HepG2 (cell line): Measurements from ENCODE around the gene SFRP4. TPM values are rescaled to one million over a fixed set of nuclear protein-coding genes. Genes with fewer than 3 reads are reported as not detected.

Experiments used
- ATAD3A ChIP-seq: sonication (generic); formaldehyde crosslinking; IDR thresholded peaks from 2 replicates; pipeline ENCODE4 v1.4.0; 2020; ENCODE audit warnings: missing genetic modification reagents
- CBX5 ChIP-seq: sonication (generic); formaldehyde crosslinking; IDR thresholded peaks from 2 replicates; pipeline ENCODE4 v1.4.0; 2020; ENCODE audit warnings: missing genetic modification reagents, borderline replicate concordance
- ELF1 ChIP-seq: sonication (generic); formaldehyde crosslinking; IDR thresholded peaks from 2 replicates; pipeline ENCODE4 v1.4.0; 2020; ENCODE audit warnings: missing genetic modification reagents
- FIP1L1 ChIP-seq: fragments of 200-400 bp; formaldehyde crosslinking; IDR thresholded peaks from 2 replicates; pipeline ENCODE4 v1.6.1; 2018; ENCODE audit warnings: low read depth, mild to moderate bottlenecking, low read length, moderate library complexity, borderline replicate concordance; ENCODE audit not compliant: insufficient read depth
- HNF4G ChIP-seq, 2 experiments: sonication (generic) in 1 of 2; formaldehyde crosslinking in 1 of 2; IDR thresholded peaks; 2 replicates each; pipeline versions ENCODE4 v1.4.0 to v1.6.1; 2011 to 2020; ENCODE audit warnings: borderline replicate concordance in 2 of 2, low read depth in 2 of 2, mild to moderate bottlenecking in 2 of 2, low read length in 1 of 2, missing genetic modification reagents in 1 of 2, moderate library complexity in 1 of 2
- JUN ChIP-seq: sonication (generic); formaldehyde crosslinking; IDR thresholded peaks from 2 replicates; pipeline ENCODE4 v1.4.0; 2020; ENCODE audit warnings: mild to moderate bottlenecking, missing genetic modification reagents
- KLF15 ChIP-seq: sonication (generic); formaldehyde crosslinking; IDR thresholded peaks from 2 replicates; pipeline ENCODE4 v1.8.1; 2023; ENCODE audit warnings: borderline replicate concordance, mild to moderate bottlenecking, inconsistent platforms, missing genetic modification reagents, mixed read lengths
- MZF1 ChIP-seq: sonication (generic); formaldehyde crosslinking; IDR thresholded peaks from 2 replicates; pipeline ENCODE4 v1.8.1; 2023; ENCODE audit warnings: mild to moderate bottlenecking, missing genetic modification reagents, borderline replicate concordance
- NFATC3 ChIP-seq: sonication (generic); formaldehyde crosslinking; IDR thresholded peaks from 2 replicates; pipeline ENCODE4 v1.5.1; 2020; ENCODE audit warnings: mild to moderate bottlenecking, missing genetic modification reagents
- SMYD3 ChIP-seq: sonication (generic); formaldehyde crosslinking; IDR thresholded peaks from 2 replicates; pipeline ENCODE4 v1.8.1; 2023; ENCODE audit warnings: mild to moderate bottlenecking, missing genetic modification reagents
- TCF7L2 ChIP-seq: IDR thresholded peaks from 2 replicates; pipeline ENCODE4 v1.6.1; 2011; ENCODE audit warnings: mild to moderate bottlenecking, low read depth, low read length, moderate library complexity
- TOPORS ChIP-seq: sonication (generic); formaldehyde crosslinking; IDR thresholded peaks from 2 replicates; pipeline ENCODE4 v1.8.0; 2023; ENCODE audit warnings: mild to moderate bottlenecking, missing genetic modification reagents
- ZBTB7A ChIP-seq: sonication (generic); formaldehyde crosslinking; IDR thresholded peaks from 2 replicates; pipeline ENCODE4 v1.8.0; 2022; ENCODE audit warnings: mild to moderate bottlenecking, missing genetic modification reagents
- ZIK1 ChIP-seq: sonication (generic); formaldehyde crosslinking; IDR thresholded peaks from 2 replicates; pipeline ENCODE4 v1.5.0; 2020; ENCODE audit warnings: mild to moderate bottlenecking, low read depth, missing genetic modification reagents, borderline replicate concordance
- ZNF570 ChIP-seq: sonication (generic); formaldehyde crosslinking; IDR thresholded peaks from 2 replicates; pipeline ENCODE4 v1.4.0; 2020; ENCODE audit warnings: mild to moderate bottlenecking, missing genetic modification reagents, borderline replicate concordance
- ZSCAN20 ChIP-seq: sonication (generic); formaldehyde crosslinking; IDR thresholded peaks from 2 replicates; pipeline ENCODE4 v1.4.0; 2020; ENCODE audit warnings: missing genetic modification reagents, mild to moderate bottlenecking, borderline replicate concordance
- polyA plus RNA-seq, 8 experiments: library from polyadenylated mRNA; depleted of rRNA in 3 of 8; stranded (reverse) in 7 of 8; unstranded in 1 of 8; fragments of >200 nt; fragmentation: Illumina TruSeq in 4 of 8; extraction: Trizol in 4 of 8; gene quantifications; 2 replicates each; pipeline versions ENCODE4 v1.2.1 to v1.2.3, GENCODE V29; 2011 to 2016; ENCODE audit warnings: low read depth in 4 of 8, missing spikeins in 1 of 8, mixed read lengths in 1 of 8; ENCODE audit not compliant: insufficient read depth in 1 of 8
- total RNA-seq, 5 experiments: library from RNA; depleted of rRNA; stranded (reverse); fragments of >200 nt; fragmentation: Illumina TruSeq; extraction: Trizol; gene quantifications; 2 replicates each; pipeline ENCODE4 v1.2.3, GENCODE V29; 2016; ENCODE audit warnings: low read depth in 1 of 5
- TF ChIP-seq, protein P1 (sequence below): sonication (generic); formaldehyde crosslinking; IDR thresholded peaks from 2 replicates; pipeline ENCODE4 v1.5.0; 2020; ENCODE audit warnings: mild to moderate bottlenecking, missing genetic modification reagents, borderline replicate concordance
- TF ChIP-seq, protein P2 (sequence below): sonication (generic); formaldehyde crosslinking; IDR thresholded peaks from 2 replicates; pipeline ENCODE4 v1.4.0; 2020; ENCODE audit warnings: missing genetic modification reagents

SFRP4 gene
- total and polyA plus RNA-seq, 2 of the 13 experiments (the other 11 are each of a cell fraction or from before 2014, with no cell fraction given) = 0.96 to 1.8 TPM

DNA sequence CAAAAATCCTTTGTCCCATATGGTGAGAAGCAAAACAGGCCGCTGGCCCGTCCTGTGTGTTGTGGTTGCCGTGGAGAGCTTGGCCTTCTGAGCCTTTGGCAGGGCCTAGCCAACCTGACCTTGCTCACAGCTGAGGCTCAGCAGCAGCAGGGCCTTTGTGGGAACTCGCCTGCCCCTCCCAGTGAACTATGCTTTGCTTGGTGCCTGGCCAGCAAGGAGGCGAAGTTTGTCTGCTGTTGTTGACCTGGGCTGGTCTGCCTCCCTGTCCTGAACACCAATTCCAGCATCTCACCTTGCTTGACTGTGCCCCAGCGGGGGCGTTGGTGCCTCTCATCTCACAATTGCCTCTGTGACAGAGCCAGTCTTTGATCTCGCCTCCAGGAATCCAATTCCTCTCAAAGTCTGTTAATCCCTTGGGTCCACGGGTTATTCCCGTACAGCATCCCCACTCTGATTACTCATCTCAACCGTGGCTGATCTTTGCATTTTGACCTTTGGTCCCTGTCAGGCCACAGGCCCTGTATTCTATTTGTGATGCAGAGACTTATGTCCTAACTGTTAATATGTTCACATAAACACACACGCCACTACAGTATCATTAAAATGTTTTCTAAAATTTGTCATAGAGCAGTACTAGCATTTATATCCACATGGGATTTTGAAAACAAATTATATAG, 26.5 kb upstream of the SFRP4 start (continued):
- TF ChIP-seq NFATC3 (CRISPR knock-in tag) = 0 out of 2 replicates have a peak, but pooled peaks have one; percentile 37
- 0 out of 2 replicates have a peak, but pooled peaks have one; percentile 76 for TF ChIP-seq FIP1L1
- peak; percentile 95 for TF ChIP-seq JUN (CRISPR knock-in tag)
- TF ChIP-seq ZBTB7A (CRISPR knock-in tag) = peak; percentile 53; the same call in 1 of the 2 replicates
- TF ChIP-seq ZNF570 = 0 out of 2 replicates have a peak, but pooled peaks have one; percentile 54
- no peak for TF ChIP-seq TOPORS (CRISPR knock-in tag)
- TF ChIP-seq SMYD3 (CRISPR knock-in tag) = peak; percentile 84; the same call in 1 of the 2 replicates
- peak; percentile 95 for TF ChIP-seq CBX5 (CRISPR knock-in tag)
- TF ChIP-seq HNF4G (IDR thresholded peaks at IDR 0.05; ENCODE audit: borderline replicate concordance, low read depth, low read length) = peak; percentile 98
- TF ChIP-seq HNF4G (CRISPR knock-in tag; IDR thresholded peaks at IDR 0.05; ENCODE audit: borderline replicate concordance, low read depth) = peak; percentile 99
- TF ChIP-seq ATAD3A (CRISPR knock-in tag) = no peak
- TF ChIP-seq ZSCAN20 (CRISPR knock-in tag) = no peak
- TF ChIP-seq KLF15 (CRISPR knock-in tag) = no peak; the same call in 1 of the 2 replicates
- TF ChIP-seq ELF1 = peak; percentile 65
- peak; percentile 91 for TF ChIP-seq TCF7L2
- 0 out of 2 replicates have a peak, but pooled peaks have one; percentile 28 for TF ChIP-seq ZIK1 (CRISPR knock-in tag)
- TF ChIP-seq, protein P1, sequence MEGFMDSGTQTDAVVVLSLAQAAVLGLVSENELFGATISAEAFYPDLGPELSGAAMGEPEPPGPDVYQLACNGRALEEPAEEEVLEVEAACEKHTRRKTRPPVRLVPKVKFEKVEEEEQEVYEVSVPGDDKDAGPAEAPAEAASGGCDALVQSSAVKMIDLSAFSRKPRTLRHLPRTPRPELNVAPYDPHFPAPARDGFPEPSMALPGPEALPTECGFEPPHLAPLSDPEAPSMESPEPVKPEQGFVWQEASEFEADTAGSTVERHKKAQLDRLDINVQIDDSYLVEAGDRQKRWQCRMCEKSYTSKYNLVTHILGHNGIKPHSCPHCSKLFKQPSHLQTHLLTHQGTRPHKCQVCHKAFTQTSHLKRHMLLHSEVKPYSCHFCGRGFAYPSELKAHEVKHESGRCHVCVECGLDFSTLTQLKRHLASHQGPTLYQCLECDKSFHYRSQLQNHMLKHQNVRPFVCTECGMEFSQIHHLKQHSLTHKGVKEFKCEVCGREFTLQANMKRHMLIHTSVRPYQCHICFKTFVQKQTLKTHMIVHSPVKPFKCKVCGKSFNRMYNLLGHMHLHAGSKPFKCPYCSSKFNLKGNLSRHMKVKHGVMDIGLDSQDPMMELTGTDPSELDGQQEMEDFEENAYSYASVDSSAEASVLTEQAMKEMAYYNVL (CRISPR knock-in tag) = peak; percentile 82
- no peak for TF ChIP-seq MZF1 (CRISPR knock-in tag)
- TF ChIP-seq, protein P2, sequence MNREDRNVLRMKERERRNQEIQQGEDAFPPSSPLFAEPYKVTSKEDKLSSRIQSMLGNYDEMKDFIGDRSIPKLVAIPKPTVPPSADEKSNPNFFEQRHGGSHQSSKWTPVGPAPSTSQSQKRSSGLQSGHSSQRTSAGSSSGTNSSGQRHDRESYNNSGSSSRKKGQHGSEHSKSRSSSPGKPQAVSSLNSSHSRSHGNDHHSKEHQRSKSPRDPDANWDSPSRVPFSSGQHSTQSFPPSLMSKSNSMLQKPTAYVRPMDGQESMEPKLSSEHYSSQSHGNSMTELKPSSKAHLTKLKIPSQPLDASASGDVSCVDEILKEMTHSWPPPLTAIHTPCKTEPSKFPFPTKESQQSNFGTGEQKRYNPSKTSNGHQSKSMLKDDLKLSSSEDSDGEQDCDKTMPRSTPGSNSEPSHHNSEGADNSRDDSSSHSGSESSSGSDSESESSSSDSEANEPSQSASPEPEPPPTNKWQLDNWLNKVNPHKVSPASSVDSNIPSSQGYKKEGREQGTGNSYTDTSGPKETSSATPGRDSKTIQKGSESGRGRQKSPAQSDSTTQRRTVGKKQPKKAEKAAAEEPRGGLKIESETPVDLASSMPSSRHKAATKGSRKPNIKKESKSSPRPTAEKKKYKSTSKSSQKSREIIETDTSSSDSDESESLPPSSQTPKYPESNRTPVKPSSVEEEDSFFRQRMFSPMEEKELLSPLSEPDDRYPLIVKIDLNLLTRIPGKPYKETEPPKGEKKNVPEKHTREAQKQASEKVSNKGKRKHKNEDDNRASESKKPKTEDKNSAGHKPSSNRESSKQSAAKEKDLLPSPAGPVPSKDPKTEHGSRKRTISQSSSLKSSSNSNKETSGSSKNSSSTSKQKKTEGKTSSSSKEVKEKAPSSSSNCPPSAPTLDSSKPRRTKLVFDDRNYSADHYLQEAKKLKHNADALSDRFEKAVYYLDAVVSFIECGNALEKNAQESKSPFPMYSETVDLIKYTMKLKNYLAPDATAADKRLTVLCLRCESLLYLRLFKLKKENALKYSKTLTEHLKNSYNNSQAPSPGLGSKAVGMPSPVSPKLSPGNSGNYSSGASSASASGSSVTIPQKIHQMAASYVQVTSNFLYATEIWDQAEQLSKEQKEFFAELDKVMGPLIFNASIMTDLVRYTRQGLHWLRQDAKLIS (CRISPR knock-in tag) = peak; percentile 46; the same call in 1 of the 2 replicates
